ENCODE measurements around the gene CCR5AS.

The CCR5AS gene

DNA sequence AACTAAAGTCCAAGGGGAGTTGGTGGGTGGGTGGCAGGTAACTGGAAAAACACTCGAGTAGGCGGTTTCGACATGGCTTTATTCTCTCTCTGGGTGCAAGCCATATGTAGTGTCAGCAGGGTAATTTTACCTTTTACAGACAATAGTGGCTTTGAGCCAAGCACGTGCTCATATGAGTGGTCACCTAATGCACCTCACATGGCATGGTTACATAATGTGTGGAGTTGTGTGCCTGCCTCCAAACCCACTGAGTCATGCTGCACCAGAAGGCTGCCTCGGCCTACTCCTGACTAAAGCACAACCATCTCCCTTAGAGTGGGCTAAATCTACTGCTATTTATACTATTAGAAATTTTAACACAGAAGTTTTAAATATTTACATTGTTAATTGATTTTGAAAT lies 16.7 kb upstream of the CCR5AS start:
- Histone ChIP-seq H3K23me2 (ENCODE audit: insufficient read length, low read depth, low read length, poor library complexity, severe bottlenecking) (no peaks in the 10 kb centered on the region), H3T11ph (ENCODE audit: low read length) (no peak overlapping the region), H3K23ac (ENCODE audit: insufficient read length, low read depth, low read length) (no peak overlapping the region), H3K9ac (ENCODE audit: extremely low read depth, insufficient read length, low read length) (no peak overlapping the region), H3K4me2 (ENCODE audit: insufficient read depth, insufficient read length, low read length) (no peak overlapping the region), H3K79me1 (ENCODE audit: insufficient read depth, low read depth, low read length, poor library complexity, severe bottlenecking) (no peaks in the 10 kb centered on the region), H2AK5ac (ENCODE audit: insufficient read length, low read length) (no peak overlapping the region), H3K27me3 (ENCODE audit: insufficient read depth, low read length) (no peaks in the 10 kb centered on the region), H3K14ac (ENCODE audit: insufficient read depth, low read length) (no peak overlapping the region; the same call in 1 of the 2 replicates), H2BK5ac (ENCODE audit: insufficient read length, low read length) (no peak overlapping the region), H3K9me3 (ENCODE audit: control insufficient read depth, low read depth, low read length) (no peaks in the 10 kb centered on the region), H3K79me2 (ENCODE audit: insufficient read depth, low read length) (no peaks in the 10 kb centered on the region), H3K4ac (ENCODE audit: low read depth, low read length) (no peak overlapping the region), H3K18ac (ENCODE audit: insufficient read length, low read depth, low read length) (no peak overlapping the region), H2BK15ac (ENCODE audit: low read depth, low read length) (no peak overlapping the region), H4K20me1 (ENCODE audit: control insufficient read depth, insufficient read depth, insufficient read length) (no peaks in the 10 kb centered on the region), H2BK20ac (ENCODE audit: low read depth, low read length, poor library complexity, severe bottlenecking) (no peak overlapping the region), H3K56ac (ENCODE audit: insufficient read length, low read depth, low read length) (no peak overlapping the region), H2BK12ac (ENCODE audit: insufficient read length, low read depth, low read length) (no peak overlapping the region), H4K8ac (replicated peaks; ENCODE audit: insufficient read length, low read depth, low read length) (no peak overlapping the region), H4K91ac (ENCODE audit: insufficient read length, low read depth, low read length) (no peak overlapping the region), H3K4me1 (ENCODE audit: insufficient read depth, low read length) (no peaks in the 10 kb centered on the region), H2BK120ac (ENCODE audit: low read depth, low read length, poor library complexity, severe bottlenecking) (no peak overlapping the region), H2AFZ (ENCODE audit: low read length) (no peak overlapping the region), H4K5ac (ENCODE audit: insufficient read length, low read depth, low read length) (no peak overlapping the region), H3K27ac (ENCODE audit: insufficient read length, low read depth, low read length) (no peak overlapping the region)
- WGBS (ENCODE audit: extremely low coverage, insufficient read length, low lambda C conversion rate) = no CpG with 5 or more reads among the region's 5 CpGs
- Mint-ChIP-seq H3K27me3 (ENCODE audit: low read depth) (no peaks in the 10 kb centered on the region), H3K27ac (no peak overlapping the region), H3K4me3 (no peak overlapping the region), H3K36me3 (ENCODE audit: insufficient read depth in 1 of 3, low read depth in 3 of 3) (no peaks in the 10 kb centered on the region), H3K9me3 (no peaks in the 10 kb centered on the region), H3K4me1 (peaks cover 14 to 16% of the 10 kb centered on the region in 2 experiments)
- DNase-seq = no peak
- TF ChIP-seq CTCF (conservative IDR thresholded peaks at IDR 0.05) = no peak
